ENCODE measurements around the gene CAPN11. TPM values are rescaled to one million over a fixed set of nuclear protein-coding genes. Genes with fewer than 3 reads are reported as not detected.
A peak's percentile ranks its signal among the peaks of the same experiment; 100 is the strongest.

CAPN11 gene
- total RNA-seq, 1 experiment from 2014 or later, result 0.28 TPM

DNA sequence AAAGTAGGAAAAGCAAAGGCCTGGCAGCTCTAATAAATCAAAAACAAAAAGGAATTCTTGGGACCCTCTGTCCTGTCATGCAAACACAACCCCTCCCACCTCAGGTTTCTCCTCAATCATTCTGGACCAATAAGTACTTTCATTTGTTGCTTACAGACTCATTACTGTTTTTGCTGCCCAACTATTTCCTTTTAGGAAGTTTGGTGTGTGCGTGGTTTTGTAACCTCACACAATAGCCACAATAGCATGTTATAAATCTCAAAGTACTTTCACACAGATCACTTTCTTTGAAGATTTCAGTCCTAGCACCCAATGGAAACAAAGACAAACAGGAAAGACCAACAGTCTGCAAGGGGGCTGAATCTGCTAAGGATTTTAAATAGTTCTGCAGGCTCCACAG lies 35.8 kb upstream of the CAPN11 start:
- H3K4ac ChIP-seq (ENCODE audit: low read depth, low read length), result no peak overlapping the region
- no peak overlapping the region for H3K9ac ChIP-seq (ENCODE audit: extremely low read depth, insufficient read length, low read length)
- H3K27ac ChIP-seq (ENCODE audit: insufficient read length, low read depth, low read length), result no peak overlapping the region
- no peak overlapping the region for H2BK12ac ChIP-seq (ENCODE audit: insufficient read length, low read depth, low read length)
- Mint-ChIP-seq H3K27me3 (ENCODE audit: low read depth) (no peaks in the 10 kb centered on the region), H3K36me3 (ENCODE audit: insufficient read depth in 1 of 3, low read depth in 3 of 3) (peaks cover 0 to 18% (median 15%) of the 10 kb centered on the region in 3 experiments; a peak in 4 of 7 replicates), H3K4me1 (peaks cover 66% of the 10 kb centered on the region in 2 experiments), H3K9me3 (no peaks in the 10 kb centered on the region), H3K4me3 (no peak overlapping the region), H3K27ac (peak overlapping the region in 2 of 3 experiments; percentile 50 to 79; a peak in 4 of 7 replicates)
- H4K5ac ChIP-seq (ENCODE audit: insufficient read length, low read depth, low read length), result no peak overlapping the region
- peaks cover 70% of the 10 kb centered on the region for H3K79me2 ChIP-seq (ENCODE audit: insufficient read depth, low read length)
- no peaks in the 10 kb centered on the region for H4K20me1 ChIP-seq (ENCODE audit: control insufficient read depth, insufficient read depth, insufficient read length)
- H2AK5ac ChIP-seq (ENCODE audit: insufficient read length, low read length), result no peak overlapping the region
- H2BK15ac ChIP-seq (ENCODE audit: low read depth, low read length), result no peak overlapping the region
- H2BK20ac ChIP-seq (ENCODE audit: low read depth, low read length, poor library complexity, severe bottlenecking), result no peak overlapping the region
- TF ChIP-seq, protein P1, sequence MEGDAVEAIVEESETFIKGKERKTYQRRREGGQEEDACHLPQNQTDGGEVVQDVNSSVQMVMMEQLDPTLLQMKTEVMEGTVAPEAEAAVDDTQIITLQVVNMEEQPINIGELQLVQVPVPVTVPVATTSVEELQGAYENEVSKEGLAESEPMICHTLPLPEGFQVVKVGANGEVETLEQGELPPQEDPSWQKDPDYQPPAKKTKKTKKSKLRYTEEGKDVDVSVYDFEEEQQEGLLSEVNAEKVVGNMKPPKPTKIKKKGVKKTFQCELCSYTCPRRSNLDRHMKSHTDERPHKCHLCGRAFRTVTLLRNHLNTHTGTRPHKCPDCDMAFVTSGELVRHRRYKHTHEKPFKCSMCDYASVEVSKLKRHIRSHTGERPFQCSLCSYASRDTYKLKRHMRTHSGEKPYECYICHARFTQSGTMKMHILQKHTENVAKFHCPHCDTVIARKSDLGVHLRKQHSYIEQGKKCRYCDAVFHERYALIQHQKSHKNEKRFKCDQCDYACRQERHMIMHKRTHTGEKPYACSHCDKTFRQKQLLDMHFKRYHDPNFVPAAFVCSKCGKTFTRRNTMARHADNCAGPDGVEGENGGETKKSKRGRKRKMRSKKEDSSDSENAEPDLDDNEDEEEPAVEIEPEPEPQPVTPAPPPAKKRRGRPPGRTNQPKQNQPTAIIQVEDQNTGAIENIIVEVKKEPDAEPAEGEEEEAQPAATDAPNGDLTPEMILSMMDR (conservative IDR thresholded peaks at IDR 0.05), result no peak
- H3K18ac ChIP-seq (ENCODE audit: insufficient read length, low read depth, low read length), result no peak overlapping the region
- no peak overlapping the region for H3T11ph ChIP-seq (ENCODE audit: low read length)
- no peak overlapping the region for H4K91ac ChIP-seq (ENCODE audit: insufficient read length, low read depth, low read length)
- H2BK5ac ChIP-seq (ENCODE audit: insufficient read length, low read length), result no peak overlapping the region
- no CpG with 5 or more reads among the region's 1 CpG for WGBS (ENCODE audit: extremely low coverage, insufficient read length, low lambda C conversion rate)
- no peak overlapping the region for H3K4me2 ChIP-seq (ENCODE audit: insufficient read depth, insufficient read length, low read length)
- H4K8ac ChIP-seq (replicated peaks; ENCODE audit: insufficient read length, low read depth, low read length), result no peak overlapping the region
- H3K79me1 ChIP-seq (ENCODE audit: insufficient read depth, low read depth, low read length, poor library complexity, severe bottlenecking), result peaks cover 10% of the 10 kb centered on the region
- no peak overlapping the region for H2AFZ ChIP-seq (ENCODE audit: low read length)
- H3K27me3 ChIP-seq (ENCODE audit: insufficient read depth, low read length), result no peaks in the 10 kb centered on the region
- H3K23me2 ChIP-seq (ENCODE audit: insufficient read length, low read depth, low read length, poor library complexity, severe bottlenecking), result peaks cover 6% of the 10 kb centered on the region
- H3K14ac ChIP-seq (ENCODE audit: insufficient read depth, low read length), result no peak overlapping the region
- no peak overlapping the region for H3K23ac ChIP-seq (ENCODE audit: insufficient read length, low read depth, low read length)
- H2BK120ac ChIP-seq (ENCODE audit: low read depth, low read length, poor library complexity, severe bottlenecking), result no peak overlapping the region
- no peaks in the 10 kb centered on the region for H3K9me3 ChIP-seq (ENCODE audit: control insufficient read depth, low read depth, low read length)
- H3K4me1 ChIP-seq (ENCODE audit: insufficient read depth, low read length), result peaks cover 2% of the 10 kb centered on the region; the same call in 1 of the 2 replicates
- no peak for DNase-seq
- no peak overlapping the region for H3K56ac ChIP-seq (ENCODE audit: insufficient read length, low read depth, low read length)

Measured in H9 (cell line).